ENCODE results near the gene IMMP2L. TPM values are rescaled to one million over a fixed set of nuclear protein-coding genes. Genes with fewer than 3 reads are reported as not detected.

The IMMP2L gene
- total and polyA plus RNA-seq, 4 experiments from 2014 or later, result 23.5 to 32.2 (median 29.5) TPM

GRCh38 chr7:110790992-110791391 is 771.3 kb downstream of the IMMP2L start:
- DNase-seq, result no peak
- no peaks in the 10 kb centered on the region for H3K36me3 ChIP-seq (ENCODE audit: insufficient read depth, low read length)
- no peak overlapping the region for H3K4me3 Mint-ChIP-seq
- H3K4me1 Mint-ChIP-seq, result no peaks in the 10 kb centered on the region
- H3K27ac Mint-ChIP-seq, result no peak overlapping the region
- H3K27me3 ChIP-seq (ENCODE audit: insufficient read depth, low read length), result no peaks in the 10 kb centered on the region
- ChIA-PET POLR2A (ENCODE audit: partially characterized antibody) (no interaction called here), CTCF (ENCODE audit: partially characterized antibody) (no interaction called here)
- peaks cover 0 to 2% (median 0%) of the 10 kb centered on the region in 8 donors for H3K9me3 Mint-ChIP-seq
- no peaks in the 10 kb centered on the region for H3K9me3 ChIP-seq (ENCODE audit: control insufficient read depth in 1 of 2, low read length in 2 of 2)
- intact Hi-C loops (cut with micrococcal nuclease), result no loop called here
- no peaks in the 10 kb centered on the region for H3K27me3 Mint-ChIP-seq
- H3K27ac ChIP-seq (ENCODE audit: low read depth, low read length), result no peak overlapping the region
- H3K4me1 ChIP-seq (ENCODE audit: insufficient read depth, low read length), result no peaks in the 10 kb centered on the region
- no peak overlapping the region for H3K4me3 ChIP-seq (ENCODE audit: low read length in 2 of 2)
- no peaks in the 10 kb centered on the region for H3K36me3 Mint-ChIP-seq

- no peak for DNase-seq
- Histone ChIP-seq H3K9me3 (ENCODE audit: control insufficient read depth in 1 of 2, low read length in 2 of 2) (no peaks in the 10 kb centered on the region), H3K4me1 (ENCODE audit: insufficient read depth, low read length) (no peaks in the 10 kb centered on the region), H3K4me3 (ENCODE audit: low read length in 2 of 2) (no peak overlapping the region), H3K27ac (ENCODE audit: low read depth, low read length) (no peak overlapping the region), H3K36me3 (ENCODE audit: insufficient read depth, low read length) (no peaks in the 10 kb centered on the region), H3K27me3 (ENCODE audit: insufficient read depth, low read length) (no peaks in the 10 kb centered on the region)
- no peaks in the 10 kb centered on the region for H3K27me3 Mint-ChIP-seq
- POLR2A ChIA-PET (ENCODE audit: partially characterized antibody), result no interaction called here
- no peak overlapping the region for H3K4me3 Mint-ChIP-seq
- intact Hi-C loops (cut with micrococcal nuclease), result no loop called here
- CTCF ChIA-PET (ENCODE audit: partially characterized antibody), result no interaction called here
- no peaks in the 10 kb centered on the region for H3K36me3 Mint-ChIP-seq
- no peaks in the 10 kb centered on the region for H3K4me1 Mint-ChIP-seq
- H3K9me3 Mint-ChIP-seq, result no peaks in the 10 kb centered on the region
- no peak overlapping the region for H3K27ac Mint-ChIP-seq
These were observed 775.8 kb downstream of the IMMP2L start for GRCh38 chr7:110786328-110786965.

GRCh38 chr7:110784749-110785148 is 777.5 kb downstream of the IMMP2L start:
- H3K36me3 ChIP-seq (ENCODE audit: insufficient read depth, low read length), result no peaks in the 10 kb centered on the region
- H3K4me1 ChIP-seq (ENCODE audit: insufficient read depth, low read length), result no peaks in the 10 kb centered on the region
- Mint-ChIP-seq H3K4me1 (no peaks in the 10 kb centered on the region), H3K4me3 (no peak overlapping the region), H3K27me3 (no peaks in the 10 kb centered on the region), H3K9me3 (no peaks in the 10 kb centered on the region), H3K36me3 (no peaks in the 10 kb centered on the region), H3K27ac (no peak overlapping the region)
- no peaks in the 10 kb centered on the region for H3K9me3 ChIP-seq (ENCODE audit: control insufficient read depth in 1 of 2, low read length in 2 of 2)
- POLR2A ChIA-PET (ENCODE audit: partially characterized antibody), result no interaction called here
- intact Hi-C loops (cut with micrococcal nuclease), result no loop called here
- no peak overlapping the region for H3K4me3 ChIP-seq (ENCODE audit: low read length in 2 of 2)
- CTCF ChIA-PET (ENCODE audit: partially characterized antibody), result no interaction called here
- H3K27ac ChIP-seq (ENCODE audit: low read depth, low read length), result no peak overlapping the region
- no peak for DNase-seq
- H3K27me3 ChIP-seq (ENCODE audit: insufficient read depth, low read length), result no peaks in the 10 kb centered on the region

GRCh38 chr7:110780712-110781111 is 781.6 kb downstream of the IMMP2L start:
- intact Hi-C loops (cut with micrococcal nuclease), result no loop called here
- Histone ChIP-seq H3K36me3 (ENCODE audit: insufficient read depth, low read length) (no peaks in the 10 kb centered on the region), H3K4me3 (ENCODE audit: low read length in 2 of 2) (no peak overlapping the region), H3K4me1 (ENCODE audit: insufficient read depth, low read length) (no peaks in the 10 kb centered on the region), H3K9me3 (ENCODE audit: control insufficient read depth in 1 of 2, low read length in 2 of 2) (no peaks in the 10 kb centered on the region), H3K27ac (ENCODE audit: low read depth, low read length) (no peak overlapping the region), H3K27me3 (ENCODE audit: insufficient read depth, low read length) (no peaks in the 10 kb centered on the region)
- Mint-ChIP-seq H3K4me1 (no peaks in the 10 kb centered on the region), H3K9me3 (no peaks in the 10 kb centered on the region), H3K27ac (no peak overlapping the region), H3K4me3 (no peak overlapping the region), H3K36me3 (no peaks in the 10 kb centered on the region), H3K27me3 (no peaks in the 10 kb centered on the region)
- no peak for DNase-seq
- POLR2A ChIA-PET (ENCODE audit: partially characterized antibody), result no interaction called here
- CTCF ChIA-PET (ENCODE audit: partially characterized antibody), result interaction anchor here (0.8 kb wide), 1 partner anchor 26 kb away, joined by 3 read pairs; no protein-coding TSS in a partner anchor

- Mint-ChIP-seq H3K4me1 (no peaks in the 10 kb centered on the region), H3K27ac (no peak overlapping the region), H3K27me3 (no peaks in the 10 kb centered on the region), H3K4me3 (no peak overlapping the region), H3K9me3 (no peaks in the 10 kb centered on the region), H3K36me3 (no peaks in the 10 kb centered on the region)
- Histone ChIP-seq H3K27me3 (ENCODE audit: insufficient read depth, low read length) (no peaks in the 10 kb centered on the region), H3K9me3 (ENCODE audit: control insufficient read depth in 1 of 2, low read length in 2 of 2) (no peaks in the 10 kb centered on the region), H3K4me3 (ENCODE audit: low read length in 2 of 2) (no peak overlapping the region), H3K4me1 (ENCODE audit: insufficient read depth, low read length) (no peaks in the 10 kb centered on the region), H3K27ac (ENCODE audit: low read depth, low read length) (no peak overlapping the region), H3K36me3 (ENCODE audit: insufficient read depth, low read length) (no peaks in the 10 kb centered on the region)
- ChIA-PET POLR2A (ENCODE audit: partially characterized antibody) (no interaction called here), CTCF (ENCODE audit: partially characterized antibody) (no interaction called here)
- no peak for DNase-seq
- intact Hi-C loops (cut with micrococcal nuclease), result no loop called here
These were observed 783.0 kb downstream of the IMMP2L start for GRCh38 chr7:110779339-110779738.

- Mint-ChIP-seq H3K4me3 (no peak overlapping the region), H3K27ac (no peak overlapping the region), H3K9me3 (no peaks in the 10 kb centered on the region), H3K36me3 (no peaks in the 10 kb centered on the region), H3K27me3 (no peaks in the 10 kb centered on the region), H3K4me1 (no peaks in the 10 kb centered on the region)
- H3K27ac ChIP-seq (ENCODE audit: low read depth, low read length), result no peak overlapping the region
- H3K36me3 ChIP-seq (ENCODE audit: insufficient read depth, low read length), result no peaks in the 10 kb centered on the region
- ChIA-PET CTCF (ENCODE audit: partially characterized antibody) (no interaction called here), POLR2A (ENCODE audit: partially characterized antibody) (no interaction called here)
- H3K27me3 ChIP-seq (ENCODE audit: insufficient read depth, low read length), result no peaks in the 10 kb centered on the region
- DNase-seq, result no peak
- H3K4me3 ChIP-seq (ENCODE audit: low read length in 2 of 2), result no peak overlapping the region
- H3K4me1 ChIP-seq (ENCODE audit: insufficient read depth, low read length), result no peaks in the 10 kb centered on the region
- intact Hi-C loops (cut with micrococcal nuclease), result no loop called here
- no peaks in the 10 kb centered on the region for H3K9me3 ChIP-seq (ENCODE audit: control insufficient read depth in 1 of 2, low read length in 2 of 2)
These were observed 787.2 kb downstream of the IMMP2L start for GRCh38 chr7:110775046-110775445.

GRCh38 chr7:110774071-110774470 is 788.2 kb downstream of the IMMP2L start:
- Histone ChIP-seq H3K4me3 (ENCODE audit: low read length in 2 of 2) (no peak overlapping the region), H3K27me3 (ENCODE audit: insufficient read depth, low read length) (no peaks in the 10 kb centered on the region), H3K36me3 (ENCODE audit: insufficient read depth, low read length) (no peaks in the 10 kb centered on the region), H3K9me3 (ENCODE audit: control insufficient read depth in 1 of 2, low read length in 2 of 2) (no peaks in the 10 kb centered on the region), H3K4me1 (ENCODE audit: insufficient read depth, low read length) (no peaks in the 10 kb centered on the region), H3K27ac (ENCODE audit: low read depth, low read length) (no peak overlapping the region)
- Mint-ChIP-seq H3K27me3 (no peaks in the 10 kb centered on the region), H3K9me3 (no peaks in the 10 kb centered on the region), H3K36me3 (no peaks in the 10 kb centered on the region), H3K4me3 (no peak overlapping the region), H3K27ac (no peak overlapping the region), H3K4me1 (no peaks in the 10 kb centered on the region)
- intact Hi-C loops (cut with micrococcal nuclease), result no loop called here
- ChIA-PET CTCF (ENCODE audit: partially characterized antibody) (no interaction called here), POLR2A (ENCODE audit: partially characterized antibody) (no interaction called here)
- DNase-seq, result no peak

GRCh38 chr7:110772615-110773014 is 789.7 kb downstream of the IMMP2L start:
- ChIA-PET CTCF (ENCODE audit: partially characterized antibody) (no interaction called here), POLR2A (ENCODE audit: partially characterized antibody) (no interaction called here)
- intact Hi-C loops (cut with micrococcal nuclease), result no loop called here
- Mint-ChIP-seq H3K4me3 (no peak overlapping the region), H3K27ac (no peak overlapping the region), H3K4me1 (no peaks in the 10 kb centered on the region), H3K9me3 (no peaks in the 10 kb centered on the region), H3K27me3 (no peaks in the 10 kb centered on the region), H3K36me3 (no peaks in the 10 kb centered on the region)
- no peak overlapping the region for H3K4me3 ChIP-seq (ENCODE audit: low read length in 2 of 2)
- H3K9me3 ChIP-seq (ENCODE audit: control insufficient read depth in 1 of 2, low read length in 2 of 2), result no peaks in the 10 kb centered on the region
- no peaks in the 10 kb centered on the region for H3K4me1 ChIP-seq (ENCODE audit: insufficient read depth, low read length)
- H3K36me3 ChIP-seq (ENCODE audit: insufficient read depth, low read length), result no peaks in the 10 kb centered on the region
- H3K27ac ChIP-seq (ENCODE audit: low read depth, low read length), result no peak overlapping the region
- H3K27me3 ChIP-seq (ENCODE audit: insufficient read depth, low read length), result no peaks in the 10 kb centered on the region
- no peak for DNase-seq
